NCI-H146 (cell line): ENCODE data around the gene C19orf12.

Experiments used
- DNase-seq: peaks from one replicate; lab custom pipeline; 2025; lab: John Stamatoyannopoulos, UW

The C19orf12 gene

DNA sequence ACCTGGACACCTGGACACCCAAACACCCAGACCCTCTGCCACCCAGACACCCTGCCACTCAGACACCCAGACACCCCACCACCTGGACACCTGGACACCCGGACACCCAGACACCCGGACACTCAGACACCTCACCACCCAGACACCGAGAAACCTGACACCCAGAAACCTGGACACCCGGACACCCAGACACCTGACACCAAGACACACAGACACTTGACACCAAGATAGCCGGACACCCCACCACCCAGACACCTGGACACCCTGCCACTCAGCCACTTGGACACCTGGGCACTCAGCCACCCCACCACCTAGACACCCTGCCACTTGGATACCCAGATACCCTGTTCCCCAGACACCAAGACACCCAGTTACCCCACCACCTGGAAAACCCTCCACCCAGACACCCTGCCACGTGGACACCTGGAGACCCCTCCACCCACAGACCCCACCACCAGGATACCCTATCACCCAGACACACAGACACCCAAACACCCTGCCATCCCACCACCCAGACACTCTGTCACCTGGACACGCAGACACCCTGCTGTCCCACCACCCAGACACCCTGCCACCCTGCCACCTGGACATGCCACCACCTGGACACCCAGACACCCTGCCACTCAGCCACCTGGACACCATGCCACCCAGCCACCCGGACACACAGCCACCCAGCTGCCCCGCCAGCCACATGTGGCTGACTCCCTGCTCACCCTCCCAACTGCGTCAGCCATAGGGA lies 17.4 kb downstream of the C19orf12 start:
- no peak for DNase-seq

DNA sequence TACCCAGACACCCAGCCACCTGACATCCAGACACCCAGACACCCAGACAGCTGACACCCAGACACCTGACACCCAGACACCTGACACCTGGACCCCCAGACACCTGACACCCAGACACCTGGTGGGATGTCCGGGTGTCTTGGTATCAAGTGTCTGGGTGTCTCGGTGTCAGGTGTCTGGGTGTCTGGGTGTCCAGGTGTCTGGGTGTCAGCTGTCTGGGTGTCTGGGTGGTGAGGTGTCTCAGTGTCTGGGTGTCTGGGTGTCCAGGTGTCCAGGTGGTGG lies 18.6 kb downstream of the C19orf12 start:
- DNase-seq, result no peak

DNA sequence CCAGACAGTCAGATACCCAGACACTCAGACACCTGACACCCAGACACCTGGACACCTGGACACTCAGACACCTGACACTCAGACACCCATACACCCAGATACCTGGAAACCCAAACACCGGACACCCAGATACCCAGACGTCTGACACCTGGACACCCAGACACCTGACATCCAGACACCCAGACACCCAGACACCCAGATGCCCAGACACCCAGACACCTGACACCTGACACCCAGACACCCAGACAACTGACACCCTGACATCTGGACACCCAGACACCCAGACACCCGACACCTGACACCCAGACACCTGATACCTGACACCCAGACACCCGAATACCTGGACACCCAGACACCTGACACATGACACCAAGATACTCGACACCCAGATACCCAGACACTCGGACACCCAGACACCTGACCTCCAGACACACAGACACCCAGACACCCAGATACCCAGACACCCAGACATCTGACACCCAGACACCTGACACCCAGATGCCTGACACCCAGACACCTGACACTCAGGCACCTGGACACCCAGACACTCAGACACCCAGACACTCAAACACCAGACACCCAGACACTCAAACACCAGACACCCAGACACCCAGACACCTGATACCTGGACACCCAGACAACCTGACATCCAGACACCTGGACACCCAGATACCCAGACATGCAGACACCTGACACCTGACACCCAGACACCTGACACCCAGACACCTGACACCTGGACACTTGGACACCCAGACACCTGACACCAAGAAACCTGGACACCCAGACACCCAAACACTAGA lies 19.1 kb downstream of the C19orf12 start:
- DNase-seq, result no peak

DNA sequence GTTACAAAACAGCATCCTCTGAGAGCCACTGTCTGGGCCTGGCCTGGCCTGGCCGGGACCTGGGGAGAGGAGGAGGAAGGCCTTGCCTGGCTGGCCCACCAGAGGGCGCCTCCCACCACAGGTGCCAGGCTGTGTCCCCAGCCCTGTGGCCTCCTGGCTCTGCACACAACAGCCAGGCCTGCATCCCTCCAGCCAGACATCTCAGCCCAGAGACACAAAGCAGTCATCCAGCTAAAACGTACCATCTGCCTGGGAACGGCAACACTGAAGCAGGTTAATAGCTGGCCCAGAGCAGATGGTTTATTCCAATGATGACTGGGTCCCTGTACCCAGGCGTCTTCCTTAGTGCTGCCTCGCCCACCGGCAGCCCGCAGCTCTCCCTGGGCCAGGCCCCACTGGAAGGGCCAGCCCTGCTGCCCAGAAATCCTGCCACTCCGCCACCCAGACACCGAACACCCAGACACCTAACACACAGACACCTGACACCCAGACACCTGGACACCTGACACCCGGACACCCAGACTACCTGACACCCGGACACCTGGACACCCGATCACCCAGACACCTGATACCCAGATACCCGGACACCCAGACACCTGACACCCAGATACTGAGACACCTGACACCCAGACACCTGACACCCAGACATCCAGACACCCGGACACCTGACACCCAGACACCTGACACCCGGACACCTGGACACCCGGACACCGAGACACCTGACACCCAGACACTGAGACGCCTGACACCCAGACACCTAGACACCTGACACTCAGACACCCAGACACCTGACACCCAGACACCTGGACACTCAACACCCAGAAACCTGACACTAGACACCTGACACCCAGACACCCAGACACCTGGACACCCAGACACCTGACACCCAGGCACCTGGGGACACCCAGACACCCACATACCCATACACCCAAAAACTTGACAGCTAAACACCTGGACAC lies 20.1 kb downstream of the C19orf12 start:
- DNase-seq, result peak; percentile 41

DNA sequence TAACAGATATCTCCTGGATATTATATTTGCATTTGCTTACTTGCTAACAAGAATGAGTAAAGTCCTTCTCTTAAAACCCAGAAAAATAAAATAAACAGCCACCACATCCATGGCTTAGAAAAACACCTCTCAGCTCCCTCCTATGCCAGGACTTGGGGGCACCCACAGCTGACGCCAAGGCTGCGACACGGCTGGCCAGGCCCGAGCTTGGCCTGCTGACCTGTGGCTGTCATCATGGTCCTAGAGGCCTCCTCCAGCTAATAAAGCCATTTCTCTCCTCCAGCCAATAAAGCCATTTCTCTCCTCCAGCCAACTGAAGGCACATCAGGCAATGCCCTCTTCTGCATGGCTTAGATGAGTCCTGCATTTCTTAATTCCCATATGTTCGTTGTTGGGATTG lies 20.9 kb downstream of the C19orf12 start:
- DNase-seq, result no peak

DNA sequence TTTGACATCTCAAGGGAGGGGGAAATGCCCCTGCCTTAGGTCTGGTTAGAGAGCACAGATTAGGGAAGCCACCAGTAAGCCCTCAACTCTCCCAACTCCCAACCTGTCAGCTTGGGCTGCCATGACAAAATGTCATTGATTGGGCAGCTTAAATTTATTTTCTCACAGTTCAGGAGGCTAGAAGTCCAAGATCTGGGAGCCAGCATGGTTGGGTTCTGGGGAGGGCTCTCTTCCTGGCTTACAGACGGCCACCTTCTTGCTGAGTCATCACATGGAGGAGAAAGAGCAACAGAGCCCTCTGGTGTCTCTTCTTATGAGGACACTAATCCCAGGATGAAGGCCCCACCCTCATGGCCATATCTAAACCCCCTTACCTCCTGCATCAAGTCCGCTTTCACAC lies 24.2 kb downstream of the C19orf12 start:
- DNase-seq, result peak; percentile 39

DNA sequence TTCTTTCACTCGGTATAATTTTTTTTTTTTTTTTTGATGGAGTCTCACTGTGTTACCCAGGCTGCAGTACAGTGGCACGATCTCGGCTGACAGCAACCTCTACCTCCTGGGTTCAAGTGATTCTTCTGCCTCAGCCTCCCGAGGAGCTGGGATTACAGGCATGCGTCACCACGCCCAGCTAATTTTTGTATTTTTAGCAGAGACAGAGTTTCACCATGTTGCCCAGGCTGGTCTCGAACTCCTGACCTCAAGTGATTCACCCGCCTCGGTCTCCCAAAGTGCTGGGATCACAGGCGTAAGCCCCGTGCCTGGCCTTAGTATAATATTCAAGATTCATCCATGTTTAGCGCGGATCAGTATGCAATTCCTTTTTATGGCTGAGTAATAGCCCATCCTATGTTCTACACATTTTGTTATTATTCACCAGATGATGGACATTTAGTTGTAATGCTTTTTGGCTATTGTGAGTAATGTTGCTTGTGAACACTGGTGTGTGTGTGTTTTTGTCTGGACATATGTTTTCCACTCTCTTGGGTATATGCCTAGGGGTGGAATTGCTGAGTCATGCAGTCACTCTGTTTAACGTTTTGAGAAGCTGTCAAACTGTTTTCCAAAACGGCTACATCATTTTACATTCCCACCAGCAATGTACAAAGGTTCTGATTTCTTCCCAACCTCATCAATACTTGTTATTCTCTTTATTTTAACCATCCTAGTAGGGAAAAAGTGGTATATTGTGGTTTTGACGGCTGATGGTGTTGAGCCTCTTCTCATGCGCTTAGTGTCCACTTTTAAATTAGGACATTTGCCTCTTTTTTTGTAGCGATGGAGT lies 26.9 kb downstream of the C19orf12 start:
- DNase-seq, result no peak

DNA sequence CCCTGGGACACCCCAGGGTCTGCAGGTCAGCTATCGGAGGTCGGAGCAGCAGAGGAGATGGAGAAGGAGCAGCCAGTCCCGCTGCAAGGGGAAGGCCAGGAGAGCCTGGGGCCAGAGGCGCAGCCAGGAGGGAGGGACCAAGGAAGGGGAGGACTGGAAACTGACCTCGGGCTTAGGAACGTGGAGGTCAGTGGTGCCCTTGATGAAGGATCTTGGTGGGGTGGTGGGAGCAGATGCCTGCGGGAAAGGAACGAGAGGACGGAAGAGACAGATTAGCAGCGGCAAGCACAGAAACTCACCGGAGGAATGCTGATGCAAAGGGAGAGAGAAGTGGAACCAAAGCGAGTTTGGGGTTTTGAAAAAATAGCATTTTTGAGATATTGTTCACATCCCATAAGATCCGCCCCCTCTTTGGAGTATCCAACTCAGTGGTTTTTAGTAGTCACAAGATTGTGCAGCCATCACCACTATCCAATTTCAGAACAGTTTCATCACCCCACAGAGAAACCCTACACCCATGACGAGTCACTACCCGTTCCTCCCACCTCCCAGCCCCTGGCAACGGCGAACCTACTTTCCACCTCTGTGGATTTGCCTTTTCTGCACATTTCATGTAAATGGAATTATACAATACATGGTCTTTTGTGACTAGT lies 27.7 kb downstream of the C19orf12 start:
- no peak for DNase-seq

DNA sequence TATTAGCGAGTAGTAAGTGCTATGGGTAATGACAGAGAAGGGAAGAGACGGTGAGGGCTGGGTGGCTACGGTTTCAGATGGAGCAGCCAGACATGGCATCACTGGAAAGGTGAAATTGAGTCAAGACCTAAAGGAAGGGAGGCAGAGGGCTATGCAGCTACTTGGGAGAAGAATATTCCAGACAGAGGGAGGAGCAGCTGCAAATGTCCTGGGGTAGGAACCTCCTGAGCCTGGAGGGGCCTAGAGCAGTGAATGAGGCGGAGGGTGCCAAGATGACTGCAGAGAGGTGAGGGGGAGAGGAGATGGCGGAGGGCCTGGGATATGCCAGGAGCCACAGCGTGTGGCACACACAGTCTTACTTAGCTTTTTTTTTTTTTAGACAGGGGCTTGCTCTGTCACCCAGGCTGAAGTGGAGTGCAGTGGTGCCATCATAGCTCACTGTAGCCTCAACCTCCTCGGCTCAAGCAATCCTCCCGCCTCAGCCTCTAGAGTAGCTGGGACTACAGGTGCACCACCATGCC lies 28.7 kb downstream of the C19orf12 start:
- DNase-seq, result no peak

DNA sequence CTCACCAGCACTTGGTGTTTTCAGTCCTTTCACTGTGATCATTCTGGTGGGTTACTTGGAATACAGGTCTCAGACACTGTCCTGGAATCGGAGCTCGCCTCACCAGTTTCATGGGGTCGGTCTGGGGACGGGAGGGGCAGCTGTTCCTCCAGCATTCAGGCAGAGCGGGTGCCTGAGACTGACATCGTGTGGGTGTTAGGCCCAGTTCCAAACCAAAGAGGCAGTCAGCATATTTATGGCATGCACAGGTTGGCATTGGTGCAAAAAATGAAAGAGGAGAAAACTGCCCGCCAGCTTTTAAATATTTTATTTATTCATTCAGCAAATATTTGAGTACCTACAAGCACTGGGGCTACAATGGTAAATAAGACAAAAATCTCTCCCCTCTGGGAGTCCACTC lies 29.7 kb downstream of the C19orf12 start:
- DNase-seq, result no peak

DNA sequence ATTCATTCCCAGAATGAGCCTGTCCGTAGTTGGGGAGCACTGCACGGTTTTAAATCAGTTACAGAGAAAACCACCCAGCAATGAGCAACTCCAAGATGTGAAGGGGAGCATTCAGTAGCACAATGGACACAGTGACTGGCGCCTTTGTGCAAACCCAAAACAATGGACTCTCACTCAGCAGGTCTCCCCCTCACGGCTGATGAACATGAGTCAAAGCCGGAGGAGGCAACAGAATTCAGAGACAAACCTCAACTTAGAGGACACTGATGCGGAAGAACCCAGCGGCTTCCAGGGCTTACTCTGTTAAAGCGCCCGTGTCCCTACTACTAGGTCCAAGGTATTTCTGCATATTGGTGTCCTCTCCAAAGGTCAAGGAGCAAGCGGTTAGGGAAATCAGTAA lies 32.1 kb downstream of the C19orf12 start:
- DNase-seq, result no peak

DNA sequence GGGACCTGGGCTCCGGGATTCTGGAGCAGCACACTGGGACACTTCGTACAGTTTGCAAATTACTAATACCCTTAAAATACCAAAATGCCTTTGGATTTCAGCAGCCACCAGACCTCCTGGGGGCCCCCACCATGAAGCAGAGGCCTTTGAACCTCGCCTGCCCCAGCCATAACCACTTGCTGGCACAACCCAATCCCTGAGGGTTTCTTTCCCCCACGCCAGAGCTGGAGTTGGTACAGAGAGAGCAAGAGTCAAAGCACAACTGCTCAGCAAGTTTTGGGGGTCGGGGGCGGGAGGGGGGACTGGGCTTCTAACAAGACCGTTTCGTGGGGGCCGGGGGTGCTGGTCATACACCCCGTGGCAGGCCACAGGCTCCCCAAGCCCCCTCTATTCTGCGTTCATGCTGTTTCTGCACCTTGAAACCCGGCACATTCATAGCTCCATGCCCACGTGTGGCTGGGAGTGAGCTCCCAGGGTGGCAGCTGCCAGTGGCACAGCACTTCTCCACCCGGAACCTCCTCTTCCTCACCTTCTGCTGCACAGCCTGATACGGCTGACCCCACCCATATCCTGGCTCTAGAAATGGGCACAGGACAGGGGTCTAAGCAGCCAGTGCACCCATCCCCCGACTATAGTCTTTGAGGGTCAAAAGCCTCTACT lies 32.7 kb downstream of the C19orf12 start:
- no peak for DNase-seq

DNA sequence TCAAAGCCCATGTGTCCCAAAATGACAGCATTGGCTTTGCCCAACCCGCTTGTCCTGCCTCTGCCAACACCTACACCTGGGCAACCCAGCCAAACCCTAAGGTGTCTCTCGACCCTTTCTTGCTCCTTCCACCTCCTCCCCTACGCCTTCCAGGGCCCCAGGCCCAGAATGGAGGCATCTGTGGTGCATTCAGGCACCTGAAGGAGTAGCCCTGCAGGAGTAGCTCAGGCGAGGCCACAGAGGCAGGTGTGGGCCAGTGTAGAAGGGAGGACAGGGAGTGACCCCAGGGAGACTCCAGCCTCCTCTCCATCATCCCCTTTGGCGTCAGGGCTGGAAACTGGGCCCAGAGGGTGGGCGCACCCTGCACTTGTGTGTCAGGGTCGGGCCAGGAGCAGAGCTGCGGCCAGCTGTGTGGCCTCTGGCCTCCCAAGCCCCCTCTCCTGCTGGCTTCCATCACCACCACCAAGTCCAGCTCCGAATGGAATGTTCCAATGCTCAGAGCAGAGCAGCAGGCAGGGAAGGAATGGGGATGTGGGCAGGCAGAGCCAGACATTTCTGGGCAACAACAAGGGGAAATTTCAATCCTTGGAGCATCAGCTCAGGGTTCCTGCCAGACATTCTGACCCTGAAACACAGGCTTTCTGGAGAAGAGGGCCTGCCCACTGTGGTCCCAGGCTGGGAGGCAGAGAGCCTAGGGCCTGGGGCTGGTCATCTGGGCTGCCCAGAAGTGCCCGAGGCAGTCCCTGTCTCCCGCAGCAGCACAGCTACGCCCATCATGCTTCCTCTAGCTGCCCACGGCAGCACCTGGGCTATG lies 33.4 kb downstream of the C19orf12 start:
- no peak for DNase-seq

DNA sequence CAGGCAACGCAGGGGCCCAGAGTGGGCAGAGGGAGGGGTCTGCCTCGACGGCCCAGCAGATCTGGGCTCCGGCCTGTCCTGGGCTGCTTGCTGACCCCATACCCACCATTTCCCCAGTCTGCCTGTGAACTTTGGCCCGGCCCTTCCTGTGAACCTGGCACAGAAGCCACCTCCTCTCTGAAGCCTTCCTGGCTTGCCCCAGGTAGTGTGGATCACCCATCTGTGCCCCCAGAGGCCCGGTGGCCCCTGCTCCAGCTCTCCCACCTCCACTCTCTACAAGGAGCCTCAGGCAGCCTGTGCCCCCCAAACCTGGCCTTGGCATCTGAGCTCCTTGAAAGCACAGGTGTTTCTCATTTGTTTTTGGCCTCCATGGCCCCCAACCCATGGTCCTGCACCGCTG lies 34.1 kb downstream of the C19orf12 start:
- no peak for DNase-seq

DNA sequence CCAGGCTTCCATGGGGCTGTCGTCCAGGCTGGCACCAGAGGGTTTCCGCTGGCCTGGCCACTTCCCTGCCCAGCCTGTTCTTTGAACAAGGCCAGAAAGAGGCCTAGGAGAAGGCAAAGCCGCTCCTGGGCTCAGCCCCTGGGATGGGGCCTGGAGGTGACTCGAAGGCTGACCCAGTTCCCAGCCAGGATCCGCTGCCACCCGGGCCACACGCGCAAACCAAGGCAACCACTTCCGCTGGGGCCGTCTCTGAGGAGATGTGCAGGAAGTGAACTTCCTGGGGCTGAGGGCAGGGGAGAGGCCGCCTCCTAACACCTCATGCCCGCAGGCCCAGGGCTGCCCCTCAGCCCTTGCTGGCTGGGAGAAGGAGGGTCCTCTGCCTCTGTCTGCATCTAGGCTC lies 34.6 kb downstream of the C19orf12 start:
- DNase-seq, result no peak

DNA sequence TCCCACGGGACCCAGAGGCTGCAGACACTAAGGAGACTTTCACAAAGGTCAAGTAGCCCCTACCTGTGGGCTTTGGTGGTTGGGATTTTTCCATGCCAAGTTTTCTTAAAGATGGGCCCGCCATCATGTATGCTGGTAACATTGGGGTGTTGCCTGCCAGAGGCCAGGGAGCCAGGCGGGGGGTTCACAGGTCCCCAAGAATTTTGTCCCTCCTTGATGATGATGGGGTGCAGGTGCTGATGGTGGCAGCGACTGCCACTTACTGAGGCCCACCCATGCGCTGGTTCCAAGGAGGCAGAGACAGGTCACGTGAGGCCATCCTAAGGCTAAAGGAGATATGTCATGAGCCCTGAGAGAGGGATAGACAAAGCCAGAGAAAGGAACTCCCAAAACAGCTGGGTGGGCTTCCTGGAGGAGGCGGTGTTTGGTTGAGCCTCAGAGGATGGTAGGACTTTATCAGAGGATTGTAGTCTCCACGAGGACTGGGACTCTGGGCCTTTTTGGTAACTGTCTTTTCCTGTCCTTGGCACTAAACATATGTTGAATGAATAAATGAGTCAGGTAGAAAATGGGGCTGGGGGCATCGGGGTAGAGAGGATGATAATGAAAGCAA lies 35.4 kb downstream of the C19orf12 start:
- DNase-seq, result no peak

DNA sequence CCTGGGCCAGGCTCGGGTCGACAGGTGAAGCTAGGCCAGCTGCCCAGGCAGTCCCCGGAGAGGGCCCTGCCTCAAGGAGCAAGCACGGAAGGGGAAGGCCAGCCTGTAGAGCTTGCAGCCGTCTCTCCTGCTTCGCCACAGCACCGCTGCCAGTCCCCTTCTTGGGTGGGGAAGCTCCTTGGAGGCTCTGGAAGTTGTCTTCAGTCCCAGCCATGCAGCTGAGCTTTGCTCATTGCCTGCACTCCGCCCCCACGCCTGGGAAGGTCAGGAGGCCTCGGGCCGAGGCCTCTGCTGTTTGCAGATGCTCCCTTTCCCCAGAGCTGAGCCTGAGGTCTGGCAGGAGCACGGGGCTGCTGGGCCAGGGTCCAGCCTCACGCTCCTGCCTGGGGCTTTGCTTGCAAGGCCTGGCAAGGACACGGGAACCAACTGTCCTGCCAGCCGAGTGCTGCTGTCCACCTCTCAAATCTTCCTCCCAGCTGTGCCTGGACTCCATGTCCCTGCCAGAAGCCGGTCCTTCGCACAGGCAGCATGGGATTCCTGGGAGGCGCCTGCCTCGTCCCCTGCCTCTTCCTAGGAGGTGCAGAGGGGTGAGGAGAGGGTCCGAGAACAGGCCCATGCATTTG lies 36.5 kb downstream of the C19orf12 start:
- DNase-seq, result no peak

DNA sequence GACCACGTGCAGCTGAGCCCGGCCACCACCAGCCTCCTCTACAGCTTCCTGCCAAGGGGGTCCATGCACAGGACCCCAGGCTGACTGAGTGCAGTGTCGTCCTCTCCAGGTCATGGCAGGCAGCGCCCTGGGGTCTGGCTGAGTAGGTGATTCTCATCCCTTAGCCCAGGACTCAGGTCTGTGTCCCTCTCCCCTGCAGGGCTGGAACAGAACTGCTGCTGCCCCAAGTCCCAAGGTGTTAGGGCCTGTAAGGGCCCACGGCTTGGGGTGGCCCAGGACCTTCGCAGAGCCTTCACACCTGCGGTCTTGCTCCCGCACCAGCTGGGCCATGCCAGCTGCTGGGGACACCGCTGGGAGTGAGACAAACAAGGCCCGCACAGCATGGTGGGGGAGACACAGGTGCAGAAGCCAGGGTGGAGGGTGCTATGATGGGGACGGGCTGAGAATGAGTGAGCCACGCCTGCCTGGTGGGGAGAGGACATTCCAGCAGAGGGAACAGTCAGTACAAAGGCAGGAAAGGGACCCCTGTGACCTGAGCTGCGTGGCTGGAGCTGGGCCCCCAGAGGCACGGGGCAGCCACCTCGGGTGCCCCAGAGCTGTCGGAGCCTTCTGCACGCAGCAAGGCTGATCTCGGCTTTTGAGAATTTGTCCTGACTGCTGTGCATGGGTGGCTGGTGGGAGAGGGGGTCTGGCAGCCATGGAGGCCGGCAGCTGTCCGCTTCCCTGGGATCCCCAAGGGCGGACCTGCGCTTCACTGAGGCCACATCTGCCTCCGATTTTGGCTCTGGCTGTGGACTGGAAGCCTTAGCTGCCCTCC lies 37.9 kb downstream of the C19orf12 start:
- DNase-seq, result peak; percentile 19
